OCI-LY7 (cell line): ENCODE results near the gene SYK. TPM values are rescaled to one million over a fixed set of nuclear protein-coding genes. Genes with fewer than 3 reads are reported as not detected.

Experiments
- BruUV-seq: library from RNA; stranded (reverse); fragments of 400-500 nt; replicated peaks from 2 replicates; lab custom pipeline; 2021; lab: Mats Ljungman, UMichigan
- CTCF ChIA-PET: fragments of 300-600 bp; sonication (Branson Sonifier 250); formaldehyde crosslinking; loops from one replicate; lab custom pipeline; 2022; ENCODE audit warnings: antibody characterized with exemption; ENCODE audit not compliant: unreplicated experiment; lab: Charles Lee
- POLR2A ChIA-PET: fragments of 300-600 bp; sonication (Branson Sonifier 250); formaldehyde crosslinking; loops from one replicate; lab custom pipeline; 2022; ENCODE audit warnings: antibody characterized with exemption; lab: Charles Lee
- DNase-seq: peaks from one replicate; pipeline ENCODE4 v3.0.0-alpha.2; 2015; ENCODE audit warnings: low spot score
- H2AFZ ChIP-seq: fragments of 200-600 bp; sonication (generic), shearing (Covaris generic); 2 replicates; pipeline ENCODE4 v1.6.1; 2014; ENCODE audit warnings: mild to moderate bottlenecking, antibody characterized with exemption, low read length, moderate library complexity
- H3K27ac ChIP-seq: fragments of 200-600 bp; sonication (generic); 2 replicates; pipeline ENCODE4 v1.5.1; 2014; ENCODE audit warnings: mixed run types, low read depth, mild to moderate bottlenecking, moderate library complexity, low read length, inconsistent platforms; ENCODE audit not compliant: poor library complexity, severe bottlenecking
- H3K36me3 ChIP-seq: fragments of 200-600 bp; sonication (generic); 2 replicates; pipeline ENCODE4 v1.6.1; 2014; ENCODE audit warnings: mild to moderate bottlenecking, antibody characterized with exemption, low read length, moderate library complexity, mixed read lengths; ENCODE audit not compliant: insufficient read depth
- H3K4me1 ChIP-seq: fragments of 200-600 bp; sonication (generic); 2 replicates; pipeline ENCODE4 v1.5.1; 2014; ENCODE audit warnings: mild to moderate bottlenecking, low read length; ENCODE audit not compliant: insufficient read depth, poor library complexity, severe bottlenecking
- H3K4me2 ChIP-seq: fragments of 200-600 bp; sonication (generic); 2 replicates; pipeline ENCODE4 v1.6.1; 2014; ENCODE audit warnings: mild to moderate bottlenecking, low read length
- H3K4me3 ChIP-seq: fragments of 200-600 bp; sonication (generic); 2 replicates; pipeline ENCODE4 v1.5.1; 2014; ENCODE audit warnings: mild to moderate bottlenecking, low read depth, low read length; ENCODE audit not compliant: poor library complexity, severe bottlenecking
- H3K79me2 ChIP-seq: fragments of 200-600 bp; sonication (generic); 2 replicates; pipeline ENCODE4 v1.6.1; 2016; ENCODE audit warnings: low read depth, mild to moderate bottlenecking, low read length, moderate library complexity, mixed read lengths; ENCODE audit not compliant: insufficient read depth
- H3K9me2 ChIP-seq: fragments of 200-600 bp; sonication (generic); 2 replicates; pipeline ENCODE4 v1.6.1; 2016; ENCODE audit warnings: mild to moderate bottlenecking, low read length, mixed read lengths; ENCODE audit not compliant: insufficient read depth
- H3K9me3 ChIP-seq: fragments of 200-600 bp; sonication (generic); 2 replicates; pipeline ENCODE4 v1.6.1; 2014; ENCODE audit warnings: mild to moderate bottlenecking, mixed run types, low read length, mixed read lengths
- H4K20me1 ChIP-seq: fragments of 200-600 bp; sonication (generic); 2 replicates; pipeline ENCODE4 v1.6.1; 2014; ENCODE audit warnings: mild to moderate bottlenecking, antibody characterized with exemption, low read length, moderate library complexity, mixed read lengths; ENCODE audit not compliant: insufficient read depth
- EZH2phosphoT487 ChIP-seq: fragments of 200-600 bp; sonication (generic); IDR thresholded peaks from 2 replicates; pipeline ENCODE4 v1.6.1; 2018; ENCODE audit warnings: low read depth, borderline replicate concordance, mild to moderate bottlenecking, mixed run types, antibody characterized with exemption, low read length, moderate library complexity, mixed read lengths
- intact Hi-C: fragments of 100-400 bp; cut with micrococcal nuclease; formaldehyde crosslinking; loops from one replicate; pipeline ENCODE4 v1.10.0; 2022; ENCODE audit not compliant: unreplicated experiment
- total RNA-seq, 2 experiments: library from RNA; depleted of rRNA in 1 of 2; stranded (reverse); fragments of >200 nt in 1 of 2; shearing (Covaris generic) in 1 of 2; gene quantifications; 2 replicates each; pipeline ENCODE4 v1.2.3, GENCODE V29; 2014 to 2022
- TF ChIP-seq, protein P1 (sequence below): fragments of 200-600 bp; sonication (generic); conservative IDR thresholded peaks from 2 replicates; pipeline ENCODE4 v1.5.1; 2014; ENCODE audit warnings: mild to moderate bottlenecking, antibody characterized with exemption, low read length, moderate library complexity, mixed read lengths

Gene SYK
- total RNA-seq, 2 experiments from 2014 or later: 112 to 175 TPM

DNA sequence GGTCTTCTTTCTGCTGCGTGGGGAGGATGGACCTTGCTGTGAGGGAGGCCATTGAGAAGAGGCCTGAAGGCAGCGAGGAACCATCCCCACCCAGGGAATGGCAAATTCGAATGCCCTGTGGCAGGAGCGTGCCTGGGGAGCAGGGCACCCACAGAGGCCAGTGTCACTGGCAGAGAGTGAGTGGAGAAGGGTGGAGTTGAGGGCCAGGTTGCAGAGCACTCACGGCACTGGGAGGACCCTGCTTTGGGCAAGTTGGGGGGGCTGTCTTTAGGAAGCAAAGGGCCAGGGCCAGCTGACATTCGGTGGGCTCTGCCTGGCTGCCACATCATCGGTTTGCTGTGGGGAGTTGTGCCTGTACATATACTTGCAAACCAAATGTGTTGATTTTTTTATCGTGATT is 47.2 kb downstream of the SYK start:
- BruUV-seq: no TSS peak
- Histone ChIP-seq H3K9me3 (no peaks in the 10 kb centered on the region), H3K9me2 (no peaks in the 10 kb centered on the region), H3K27ac (no peak overlapping the region), H3K4me1 (no peaks in the 10 kb centered on the region), H3K79me2 (no peaks in the 10 kb centered on the region), H3K4me2 (no peak overlapping the region), H4K20me1 (0 out of 2 replicates have a peak, but pooled peaks cover 4% of the 10 kb centered on the region), H2AFZ (no peak overlapping the region), H3K4me3 (no peak overlapping the region), H3K36me3 (peaks cover 91% of the 10 kb centered on the region)
- TF ChIP-seq EZH2phosphoT487: no peak
- TF ChIP-seq, protein P1, sequence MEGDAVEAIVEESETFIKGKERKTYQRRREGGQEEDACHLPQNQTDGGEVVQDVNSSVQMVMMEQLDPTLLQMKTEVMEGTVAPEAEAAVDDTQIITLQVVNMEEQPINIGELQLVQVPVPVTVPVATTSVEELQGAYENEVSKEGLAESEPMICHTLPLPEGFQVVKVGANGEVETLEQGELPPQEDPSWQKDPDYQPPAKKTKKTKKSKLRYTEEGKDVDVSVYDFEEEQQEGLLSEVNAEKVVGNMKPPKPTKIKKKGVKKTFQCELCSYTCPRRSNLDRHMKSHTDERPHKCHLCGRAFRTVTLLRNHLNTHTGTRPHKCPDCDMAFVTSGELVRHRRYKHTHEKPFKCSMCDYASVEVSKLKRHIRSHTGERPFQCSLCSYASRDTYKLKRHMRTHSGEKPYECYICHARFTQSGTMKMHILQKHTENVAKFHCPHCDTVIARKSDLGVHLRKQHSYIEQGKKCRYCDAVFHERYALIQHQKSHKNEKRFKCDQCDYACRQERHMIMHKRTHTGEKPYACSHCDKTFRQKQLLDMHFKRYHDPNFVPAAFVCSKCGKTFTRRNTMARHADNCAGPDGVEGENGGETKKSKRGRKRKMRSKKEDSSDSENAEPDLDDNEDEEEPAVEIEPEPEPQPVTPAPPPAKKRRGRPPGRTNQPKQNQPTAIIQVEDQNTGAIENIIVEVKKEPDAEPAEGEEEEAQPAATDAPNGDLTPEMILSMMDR: no peak
- ChIA-PET CTCF (no interaction called here), POLR2A (interaction anchor here (0.9 kb wide), 1 partner anchor 24 kb away, joined by 3 read pairs; no protein-coding TSS in a partner anchor)
- intact Hi-C loops: no loop called here
- no peak for DNase-seq

DNA sequence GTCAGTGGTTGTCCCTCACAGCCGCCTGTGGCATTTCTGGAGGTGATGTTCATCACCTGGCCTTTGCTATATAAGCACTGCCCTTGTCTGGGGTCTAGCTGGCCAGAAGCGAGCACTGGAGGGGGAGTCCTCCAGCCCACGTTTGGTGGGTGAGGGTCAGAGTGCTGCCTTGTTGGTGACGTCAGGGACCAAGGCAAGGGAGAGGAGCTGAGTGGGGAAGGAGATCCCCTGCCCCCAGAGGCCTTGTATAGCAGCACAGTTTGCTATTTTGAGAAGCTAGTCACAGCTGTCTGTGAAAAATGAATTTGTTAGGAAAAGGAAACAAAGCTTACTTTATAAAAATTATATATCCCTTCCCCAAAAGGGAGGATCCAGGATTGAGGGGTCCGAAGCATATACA is 49.8 kb downstream of the SYK start:
- no peak overlapping the region for H3K4me3 ChIP-seq
- ChIA-PET POLR2A (interaction anchor here (0.6 kb wide), 1 partner anchor 1100 kb away, joined by 3 read pairs; no protein-coding TSS in a partner anchor), CTCF (no interaction called here)
- H4K20me1 ChIP-seq: 0 out of 2 replicates have a peak, but pooled peaks cover 4% of the 10 kb centered on the region
- H3K9me2 ChIP-seq: no peaks in the 10 kb centered on the region
- no peaks in the 10 kb centered on the region for H3K9me3 ChIP-seq
- no peak overlapping the region for H3K27ac ChIP-seq
- TSS peak; percentile 0 for BruUV-seq
- DNase-seq: no peak
- H2AFZ ChIP-seq: no peak overlapping the region
- no peaks in the 10 kb centered on the region for H3K79me2 ChIP-seq
- intact Hi-C loops: no loop called here
- TF ChIP-seq EZH2phosphoT487: no peak
- TF ChIP-seq, protein P1: peak; percentile 30; the same call in 1 of the 2 replicates
- peaks cover 88% of the 10 kb centered on the region for H3K36me3 ChIP-seq
- no peak overlapping the region for H3K4me2 ChIP-seq
- H3K4me1 ChIP-seq: no peaks in the 10 kb centered on the region

DNA sequence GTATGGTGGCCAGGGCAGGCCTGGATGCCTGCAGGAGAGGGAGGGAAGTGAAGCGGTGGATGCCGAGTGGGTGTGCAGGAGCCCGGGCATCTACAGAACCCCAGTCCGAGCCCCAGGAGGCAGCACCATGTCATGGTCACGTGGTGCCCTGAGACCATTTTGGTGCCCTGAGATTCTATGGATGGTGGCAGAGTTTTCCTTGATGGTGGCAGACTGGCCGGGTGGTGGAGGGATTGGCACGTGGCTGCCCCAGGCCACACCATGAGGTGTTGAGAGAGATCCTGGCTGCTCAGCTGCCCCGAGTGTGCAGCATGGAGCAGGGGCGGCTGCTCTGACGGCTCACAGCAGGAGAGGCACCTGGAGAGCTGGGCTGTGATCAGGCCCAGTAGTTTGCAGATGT is 52.3 kb downstream of the SYK start:
- Histone ChIP-seq H3K4me2 (no peak overlapping the region), H4K20me1 (peaks cover 6% of the 10 kb centered on the region), H3K9me3 (no peaks in the 10 kb centered on the region), H3K9me2 (no peaks in the 10 kb centered on the region), H2AFZ (no peak overlapping the region), H3K27ac (no peak overlapping the region), H3K4me1 (no peaks in the 10 kb centered on the region), H3K79me2 (no peaks in the 10 kb centered on the region), H3K36me3 (peaks cover 88% of the 10 kb centered on the region), H3K4me3 (no peak overlapping the region)
- DNase-seq: no peak
- POLR2A ChIA-PET: no interaction called here
- BruUV-seq: no TSS peak
- TF ChIP-seq EZH2phosphoT487: no peak
- TF ChIP-seq, protein P1: no peak
- intact Hi-C loops: no loop called here
- CTCF ChIA-PET: no interaction called here
